ENCODE results near the gene PPP1R12A.

GRCh38 chr12:79877246-79877645 is 57.7 kb downstream of the PPP1R12A start:
- TF ChIP-seq REST (IDR thresholded peaks at IDR 0.05; ENCODE audit: insufficient replicate concordance, low read depth) (no peak), CTCF (IDR thresholded peaks at IDR 0.05; ENCODE audit: insufficient read depth, low read length) (no peak), POLR2AphosphoS5 (IDR thresholded peaks at IDR 0.05; ENCODE audit: low read depth) (no peak)

Measured in HL-60 (cell line).